GM12865 (cell line): ENCODE results near the gene LMAN1.

Source experiments
- DNase-seq: peaks from one replicate; pipeline ENCODE4 v3.0.0; 2010; ENCODE audit warnings: low read depth
- H3K4me3 ChIP-seq: 2 replicates; pipeline ENCODE4 v1.5.1; 2011; ENCODE audit warnings: mild to moderate bottlenecking, low read depth, low read length, control low read depth
- CTCF ChIP-seq: IDR thresholded peaks from 2 replicates; pipeline ENCODE4 v1.5.1; 2011; ENCODE audit warnings: low read length, control low read depth, low read depth, inconsistent platforms; ENCODE audit not compliant: insufficient read depth; ENCODE audit errors: missing control alignments

Gene LMAN1

GRCh38 chr18:59344996-59345395, 14.1 kb downstream of the LMAN1 start:
- no peak for DNase-seq
- no peak for TF ChIP-seq CTCF
- no peak overlapping the region for H3K4me3 ChIP-seq

GRCh38 chr18:59343926-59344325, 15.1 kb downstream of the LMAN1 start:
- TF ChIP-seq CTCF: no peak
- DNase-seq: no peak
- no peak overlapping the region for H3K4me3 ChIP-seq

- H3K4me3 ChIP-seq: no peak overlapping the region
- no peak for DNase-seq
- TF ChIP-seq CTCF: no peak
These were observed 18.2 kb downstream of the LMAN1 start for GRCh38 chr18:59340817-59341216.

GRCh38 chr18:59340312-59340711, 18.8 kb downstream of the LMAN1 start:
- TF ChIP-seq CTCF: no peak
- no peak overlapping the region for H3K4me3 ChIP-seq
- no peak for DNase-seq

GRCh38 chr18:59332986-59333385, 26.1 kb downstream of the LMAN1 start:
- no peak for TF ChIP-seq CTCF
- no peak overlapping the region for H3K4me3 ChIP-seq
- no peak for DNase-seq

GRCh38 chr18:59328683-59329082, 30.4 kb downstream of the LMAN1 start:
- H3K4me3 ChIP-seq: no peak overlapping the region
- no peak for TF ChIP-seq CTCF
- DNase-seq: no peak

- no peak for DNase-seq
- no peak overlapping the region for H3K4me3 ChIP-seq
- no peak for TF ChIP-seq CTCF
These were observed 33.1 kb downstream of the LMAN1 start for GRCh38 chr18:59325965-59326364.
